H1 (cell line): Measurements from ENCODE around the gene PLA2G4E. TPM values are rescaled to one million over a fixed set of nuclear protein-coding genes. Genes with fewer than 3 reads are reported as not detected.

Experiments
- CTCF ChIA-PET: fragments of 300-600 bp; sonication (Branson Sonifier 250); formaldehyde crosslinking; loops from one replicate; lab custom pipeline; 2021; ENCODE audit not compliant: partially characterized antibody; lab: Charles Lee
- POLR2A ChIA-PET: fragments of 300-600 bp; sonication (Branson Sonifier 250); formaldehyde crosslinking; loops from one replicate; lab custom pipeline; 2021; ENCODE audit warnings: inconsistent platforms; ENCODE audit not compliant: partially characterized antibody; lab: Charles Lee
- DNase-seq, 2 experiments: peaks; one replicate each; pipeline versions ENCODE4 v3.0.0 to v3.0.0-alpha.2; 2010 to 2022; ENCODE audit warnings: low spot score in 2 of 2, low read depth in 1 of 2, mixed read lengths in 1 of 2
- FAIRE-seq: peaks from 2 replicates; lab custom pipeline; 2011; peaks lifted over from hg19 to GRCh38; lab: Jason Lieb, UNC
- H2AFZ ChIP-seq: 2 replicates; pipeline ENCODE4 v1.8.1; 2012; ENCODE audit warnings: low read length, inconsistent platforms
- H2AK5ac ChIP-seq: 2 replicates; pipeline ENCODE4 v1.6.1; 2013; ENCODE audit warnings: low read depth, low read length
- H2BK120ac ChIP-seq: replicated peaks from 2 replicates; pipeline ENCODE3; 2013; ENCODE audit warnings: low read depth, low read length, inconsistent platforms
- H2BK12ac ChIP-seq: 2 replicates; pipeline ENCODE4 v1.6.1; 2013; ENCODE audit warnings: low read depth, low read length
- H2BK15ac ChIP-seq: 2 replicates; pipeline ENCODE4 v1.6.1; 2013; ENCODE audit warnings: low read length
- H2BK20ac ChIP-seq: 2 replicates; pipeline ENCODE4 v1.6.1; 2013; ENCODE audit warnings: low read length
- H2BK5ac ChIP-seq: 2 replicates; pipeline ENCODE4 v1.6.1; 2013; ENCODE audit warnings: low read depth, low read length
- H3K14ac ChIP-seq: 2 replicates; pipeline ENCODE4 v1.6.1; 2013; ENCODE audit warnings: inconsistent platforms; ENCODE audit not compliant: insufficient read length
- H3K18ac ChIP-seq: 2 replicates; pipeline ENCODE4 v1.6.1; 2013; ENCODE audit warnings: low read length; ENCODE audit errors: extremely low read depth
- H3K23ac ChIP-seq: 2 replicates; pipeline ENCODE4 v1.6.1; 2013; ENCODE audit warnings: inconsistent platforms; ENCODE audit not compliant: insufficient read length
- H3K23me2 ChIP-seq: 2 replicates; pipeline ENCODE4 v1.6.1; 2013; ENCODE audit warnings: low read depth, low read length
- H3K27ac ChIP-seq: 2 replicates; pipeline ENCODE4 v1.6.1; 2011; ENCODE audit warnings: low read depth, low read length, inconsistent platforms
- H3K27me3 ChIP-seq, 4 experiments: replicated peaks in 1 of 4; 1 replicate in 1 of 4; 2 replicates in 3 of 4; pipeline versions ENCODE4 v1.6.1 to v1.8.1; 2011 to 2013; ENCODE audit warnings: low read length in 3 of 4, mild to moderate bottlenecking in 3 of 4, inconsistent platforms in 2 of 4, mixed read lengths in 2 of 4, moderate library complexity in 1 of 4; ENCODE audit not compliant: control insufficient read depth in 3 of 4, insufficient read depth in 3 of 4; ENCODE audit errors: extremely low read depth in 1 of 4
- H3K36me3 ChIP-seq, 4 experiments: 2 replicates each; pipeline versions ENCODE4 v1.6.1 to v1.8.1; 2011 to 2013; ENCODE audit warnings: mild to moderate bottlenecking in 4 of 4, low read length in 3 of 4, moderate library complexity in 2 of 4, control low read depth in 1 of 4, inconsistent platforms in 1 of 4; ENCODE audit not compliant: insufficient read depth in 4 of 4, control insufficient read depth in 2 of 4
- H3K4ac ChIP-seq: replicated peaks from 2 replicates; pipeline ENCODE3; 2013; ENCODE audit warnings: low read length, low read depth, mixed read lengths, inconsistent platforms; ENCODE audit not compliant: insufficient read length
- H3K4me1 ChIP-seq, 4 experiments: replicated peaks in 1 of 4; 1 replicate in 1 of 4; 2 replicates in 3 of 4; pipeline versions ENCODE4 v1.6.1 to v1.8.1; 2011 to 2013; ENCODE audit warnings: low read length in 3 of 4, inconsistent platforms in 2 of 4, mixed read lengths in 1 of 4; ENCODE audit not compliant: insufficient read depth in 4 of 4, control insufficient read depth in 3 of 4
- H3K4me2 ChIP-seq, 2 experiments: 2 replicates each; pipeline versions ENCODE4 v1.6.1 to v1.8.1; 2011 to 2013; ENCODE audit warnings: low read depth in 2 of 2, low read length in 2 of 2, control low read depth in 1 of 2, inconsistent platforms in 1 of 2, mild to moderate bottlenecking in 1 of 2; ENCODE audit not compliant: insufficient read depth in 1 of 2
- H3K4me3 ChIP-seq, 4 experiments: fragments of 200-600, 300-600 bp in 1 of 4; sonication (generic), shearing (Covaris generic), sonication (Bioruptor Twin) in 1 of 4; 2 replicates each; pipeline versions ENCODE4 v1.5.1 to v1.8.1; 2011 to 2016; ENCODE audit warnings: low read length in 4 of 4, low read depth in 3 of 4, control low read depth in 2 of 4, inconsistent platforms in 2 of 4, mild to moderate bottlenecking in 2 of 4, mixed read lengths in 1 of 4, moderate library complexity in 1 of 4; ENCODE audit not compliant: insufficient read depth in 2 of 4; ENCODE audit errors: extremely low read depth in 1 of 4
- H3K56ac ChIP-seq: replicated peaks from 2 replicates; pipeline ENCODE3; 2013; ENCODE audit warnings: low read depth, mild to moderate bottlenecking, mixed read lengths, low read length, inconsistent platforms; ENCODE audit not compliant: insufficient read length
- H3K79me1 ChIP-seq: 2 replicates; pipeline ENCODE4 v1.6.1; 2013; ENCODE audit warnings: low read depth, low read length, control low read depth
- H3K79me2 ChIP-seq, 2 experiments: 2 replicates each; pipeline versions ENCODE4 v1.6.1 to v1.8.1; 2012 to 2013; ENCODE audit warnings: low read length in 2 of 2, mild to moderate bottlenecking in 2 of 2, inconsistent platforms in 1 of 2; ENCODE audit not compliant: insufficient read depth in 2 of 2, control insufficient read depth in 1 of 2
- H3K9ac ChIP-seq, 4 experiments: replicated peaks in 1 of 4; 1 replicate in 1 of 4; 2 replicates in 3 of 4; pipeline versions ENCODE4 v1.6.1 to v1.8.1; 2011 to 2013; ENCODE audit warnings: low read depth in 3 of 4, low read length in 3 of 4, control low read depth in 2 of 4, mild to moderate bottlenecking in 2 of 4, moderate library complexity in 2 of 4, inconsistent platforms in 1 of 4; ENCODE audit errors: extremely low read depth in 1 of 4
- H3K9me3 ChIP-seq, 2 experiments: 2 replicates each; pipeline versions ENCODE4 v1.6.1 to v1.8.1; 2012 to 2013; ENCODE audit warnings: mild to moderate bottlenecking in 2 of 2, moderate library complexity in 2 of 2, control low read depth in 1 of 2, inconsistent platforms in 1 of 2, low read depth in 1 of 2, low read length in 1 of 2, mixed read lengths in 1 of 2; ENCODE audit not compliant: insufficient read depth in 2 of 2
- H4K20me1 ChIP-seq, 2 experiments: replicated peaks in 1 of 2; 2 replicates each; pipeline versions ENCODE3 to v1.8.1; 2011 to 2013; ENCODE audit warnings: inconsistent platforms in 2 of 2, low read length in 2 of 2, mild to moderate bottlenecking in 1 of 2; ENCODE audit not compliant: insufficient read depth in 2 of 2, control insufficient read depth in 1 of 2
- H4K5ac ChIP-seq: 2 replicates; pipeline ENCODE4 v1.6.1; 2013; ENCODE audit warnings: low read length, low read depth, mixed read lengths, inconsistent platforms; ENCODE audit not compliant: insufficient read length
- H4K8ac ChIP-seq: 2 replicates; pipeline ENCODE4 v1.8.0; 2013; ENCODE audit warnings: mild to moderate bottlenecking, moderate library complexity, low read length, inconsistent platforms; ENCODE audit not compliant: insufficient read depth; ENCODE audit errors: extremely low read depth
- H4K91ac ChIP-seq: replicated peaks from 2 replicates; pipeline ENCODE3; 2013; ENCODE audit warnings: low read length, mixed read lengths, inconsistent platforms; ENCODE audit not compliant: insufficient read length
- FOSL1 ChIP-seq: IDR thresholded peaks from 2 replicates; pipeline ENCODE4 v1.6.1; 2011; ENCODE audit warnings: mild to moderate bottlenecking, low read depth, low read length, moderate library complexity; ENCODE audit not compliant: insufficient read depth
- JUND ChIP-seq: IDR thresholded peaks from 2 replicates; pipeline ENCODE4 v1.6.1; 2011; ENCODE audit warnings: mild to moderate bottlenecking, improper control_type of control experiment, low read length
- RAD21 ChIP-seq, 2 experiments: IDR thresholded peaks in 1 of 2; conservative IDR thresholded peaks in 1 of 2; 2 replicates each; pipeline ENCODE4 v1.6.1; 2011; ENCODE audit warnings: low read depth in 2 of 2, low read length in 2 of 2, improper control_type of control experiment in 1 of 2, inconsistent platforms in 1 of 2, mild to moderate bottlenecking in 1 of 2, moderate library complexity in 1 of 2
- TAF1 ChIP-seq: IDR thresholded peaks from 2 replicates; pipeline ENCODE4 v1.6.1; 2011; ENCODE audit warnings: mild to moderate bottlenecking, low read depth, low read length
- WGBS, 2 experiments: shearing (Covaris generic) in 1 of 2; methylation state at CpG; one replicate each; pipeline versions ENCODE4 v1.1.6 to v1.1.7; 2013 to 2015; ENCODE audit warnings: low lambda C conversion rate in 2 of 2, mixed read lengths in 2 of 2, inconsistent platforms in 1 of 2, low coverage in 1 of 2, missing lambda C conversion rate in 1 of 2; ENCODE audit not compliant: insufficient replicate concordance in 2 of 2, insufficient coverage in 1 of 2, insufficient read length in 1 of 2; ENCODE audit errors: extremely low coverage in 1 of 2, missing lambda C conversion rate in 1 of 2; 5-methylcytosine and 5-hydroxymethylcytosine counted together
- polyA plus RNA-seq, 7 experiments: library from polyadenylated mRNA; depleted of rRNA in 3 of 7; stranded (reverse) in 5 of 7; unstranded in 2 of 7; fragments of >200 nt in 5 of 7; fragments of 200-250 nt in 2 of 7; gene quantifications; 1 replicate in 5 of 7; 2 replicates in 1 of 7; 4 replicates in 1 of 7; pipeline versions ENCODE4 v1.2.1 to v1.2.3, GENCODE V29; 2011 to 2013; ENCODE audit warnings: missing spikeins in 2 of 7, mixed read lengths in 2 of 7
- total RNA-seq: library from RNA; stranded (reverse); fragmentation: NEBNext Ultra II Directional; extraction: Animal tissue kit (Norgen Biotek cat#: 25700); gene quantifications from 2 replicates; pipeline ENCODE4 v1.2.1, GENCODE V29; 2021
- TF ChIP-seq, protein P1 (sequence below): IDR thresholded peaks from 2 replicates; pipeline ENCODE4 v1.6.1; 2012; ENCODE audit warnings: inconsistent platforms
- TF ChIP-seq, protein P2 (sequence below): IDR thresholded peaks from 2 replicates; pipeline ENCODE4 v1.6.1; 2012; ENCODE audit warnings: low read length, inconsistent platforms
- TF ChIP-seq, protein P3 (sequence below): IDR thresholded peaks from 2 replicates; pipeline ENCODE4 v1.6.1; 2011; ENCODE audit warnings: low read depth, mild to moderate bottlenecking, low read length; ENCODE audit not compliant: insufficient read depth

PLA2G4E gene
- total and polyA plus RNA-seq, 2 of the 8 experiments (the other 6 are each of a cell fraction or from before 2014, with no cell fraction given), result 0.03 TPM; not detected in 1

DNA sequence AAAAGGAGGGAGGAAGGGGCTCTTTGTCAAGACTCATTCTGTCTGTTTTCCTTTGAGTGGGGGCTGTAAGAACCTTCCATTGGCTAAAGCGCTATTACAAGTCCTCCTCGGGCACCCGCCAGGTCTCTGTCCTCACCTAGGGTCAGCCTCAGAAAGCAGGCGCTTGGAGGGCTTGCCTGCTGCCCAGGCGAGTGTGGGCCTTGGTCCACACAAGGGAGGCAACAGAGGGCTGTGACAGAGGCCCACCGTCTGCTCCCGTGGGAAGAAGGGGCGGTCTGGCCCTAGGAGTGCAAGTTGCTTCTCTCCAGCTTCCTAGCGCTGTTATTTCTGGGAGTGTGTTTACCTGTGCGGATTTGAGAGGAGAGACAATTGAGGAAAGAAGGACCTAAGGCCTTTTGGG, 24.5 kb downstream of the PLA2G4E start:
- H3K14ac ChIP-seq, result no peak overlapping the region
- no peaks in the 10 kb centered on the region for H3K4me1 ChIP-seq
- no peaks in the 10 kb centered on the region for H4K20me1 ChIP-seq
- H3K27me3 ChIP-seq, result no peaks in the 10 kb centered on the region
- no peak overlapping the region for H2BK120ac ChIP-seq
- H4K5ac ChIP-seq, result no peak overlapping the region
- H2BK15ac ChIP-seq, result no peak overlapping the region
- no peaks in the 10 kb centered on the region for H3K9me3 ChIP-seq
- H4K91ac ChIP-seq, result no peak overlapping the region
- H3K36me3 ChIP-seq, result no peaks in the 10 kb centered on the region
- POLR2A ChIA-PET, result interaction anchor here (1.3 kb wide), 1 partner anchor 67 kb away, joined by 3 read pairs; no protein-coding TSS in a partner anchor
- 91% methylated on average over 10 of the region's 10 CpGs; no CpG with 5 or more reads in 1 of the 2 experiments for WGBS, 2 experiments
- H3K23me2 ChIP-seq, result no peaks in the 10 kb centered on the region
- no peak overlapping the region for H2BK12ac ChIP-seq
- no peak overlapping the region for H3K56ac ChIP-seq
- no peak overlapping the region for H2BK20ac ChIP-seq
- FAIRE-seq (no peak), DNase-seq (no peak)
- no peak overlapping the region for H2AFZ ChIP-seq
- no peak overlapping the region for H2AK5ac ChIP-seq
- H3K9ac ChIP-seq, result no peak overlapping the region
- no peak overlapping the region for H3K27ac ChIP-seq
- no peak overlapping the region for H3K4ac ChIP-seq
- no peak overlapping the region for H3K4me3 ChIP-seq
- H3K4me2 ChIP-seq, result no peak overlapping the region
- H3K79me2 ChIP-seq, result no peaks in the 10 kb centered on the region
- no peak overlapping the region for H3K18ac ChIP-seq
- H4K8ac ChIP-seq, result no peak overlapping the region
- no peak for TF ChIP-seq TAF1
- TF ChIP-seq, protein P1, sequence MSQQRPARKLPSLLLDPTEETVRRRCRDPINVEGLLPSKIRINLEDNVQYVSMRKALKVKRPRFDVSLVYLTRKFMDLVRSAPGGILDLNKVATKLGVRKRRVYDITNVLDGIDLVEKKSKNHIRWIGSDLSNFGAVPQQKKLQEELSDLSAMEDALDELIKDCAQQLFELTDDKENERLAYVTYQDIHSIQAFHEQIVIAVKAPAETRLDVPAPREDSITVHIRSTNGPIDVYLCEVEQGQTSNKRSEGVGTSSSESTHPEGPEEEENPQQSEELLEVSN, result no peak
- TF ChIP-seq, protein P2, sequence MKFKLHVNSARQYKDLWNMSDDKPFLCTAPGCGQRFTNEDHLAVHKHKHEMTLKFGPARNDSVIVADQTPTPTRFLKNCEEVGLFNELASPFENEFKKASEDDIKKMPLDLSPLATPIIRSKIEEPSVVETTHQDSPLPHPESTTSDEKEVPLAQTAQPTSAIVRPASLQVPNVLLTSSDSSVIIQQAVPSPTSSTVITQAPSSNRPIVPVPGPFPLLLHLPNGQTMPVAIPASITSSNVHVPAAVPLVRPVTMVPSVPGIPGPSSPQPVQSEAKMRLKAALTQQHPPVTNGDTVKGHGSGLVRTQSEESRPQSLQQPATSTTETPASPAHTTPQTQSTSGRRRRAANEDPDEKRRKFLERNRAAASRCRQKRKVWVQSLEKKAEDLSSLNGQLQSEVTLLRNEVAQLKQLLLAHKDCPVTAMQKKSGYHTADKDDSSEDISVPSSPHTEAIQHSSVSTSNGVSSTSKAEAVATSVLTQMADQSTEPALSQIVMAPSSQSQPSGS, result no peak
- TF ChIP-seq FOSL1, result no peak
- no peak for TF ChIP-seq RAD21 (IDR thresholded peaks at IDR 0.05 in 1 of 2, conservative IDR thresholded peaks at IDR 0.05 in 1 of 2; ENCODE audit: low read depth in 2 of 2, low read length in 2 of 2)
- no peak for TF ChIP-seq JUND
- TF ChIP-seq, protein P3, sequence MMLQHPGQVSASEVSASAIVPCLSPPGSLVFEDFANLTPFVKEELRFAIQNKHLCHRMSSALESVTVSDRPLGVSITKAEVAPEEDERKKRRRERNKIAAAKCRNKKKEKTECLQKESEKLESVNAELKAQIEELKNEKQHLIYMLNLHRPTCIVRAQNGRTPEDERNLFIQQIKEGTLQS, result no peak
- H2BK5ac ChIP-seq, result no peak overlapping the region
- H3K23ac ChIP-seq, result no peak overlapping the region
- no peaks in the 10 kb centered on the region for H3K79me1 ChIP-seq
- CTCF ChIA-PET, result interaction anchor here (0.6 to 14.6 kb wide), 9 partner anchors 8 to 142 kb away, joined by 3 to 185 read pairs (median 8); no protein-coding TSS in a partner anchor
